Measurements from ENCODE around the gene PRKAA2. TPM values are rescaled to one million over a fixed set of nuclear protein-coding genes. Genes with fewer than 3 reads are reported as not detected.
A peak's percentile ranks its signal among the peaks of the same experiment; 100 is the strongest.

The PRKAA2 gene
- polyA plus RNA-seq, 1 donor = 5.3 TPM

GRCh38 chr1:56631901-56632300 lies 13.2 kb upstream of the PRKAA2 start:
- no peaks in the 10 kb centered on the region for H3K9me3 ChIP-seq (ENCODE audit: control insufficient read depth, low read depth, low read length)
- H3K27me3 ChIP-seq (ENCODE audit: control insufficient read depth, insufficient read depth, low read length) = peaks cover 2% of the 10 kb centered on the region
- WGBS (ENCODE audit: insufficient coverage, low lambda C conversion rate) = 86% methylated on average over 1 of the region's 2 CpGs
- no peaks in the 10 kb centered on the region for H3K4me1 ChIP-seq (ENCODE audit: control insufficient read depth, insufficient read depth, low read length)
- no peak overlapping the region for H3K27ac ChIP-seq (ENCODE audit: low read length)
- H3K36me3 ChIP-seq (ENCODE audit: control insufficient read depth, insufficient read depth, low read length) = no peaks in the 10 kb centered on the region
- no peak overlapping the region for H3K4me3 ChIP-seq (ENCODE audit: low read length)
- DNase-seq = no peak

GRCh38 chr1:56634981-56635380 lies 10.1 kb upstream of the PRKAA2 start:
- Histone ChIP-seq H3K36me3 (ENCODE audit: control insufficient read depth, insufficient read depth, low read length) (no peaks in the 10 kb centered on the region), H3K9me3 (ENCODE audit: control insufficient read depth, low read depth, low read length) (no peaks in the 10 kb centered on the region), H3K4me3 (ENCODE audit: low read length) (no peak overlapping the region), H3K27me3 (ENCODE audit: control insufficient read depth, insufficient read depth, low read length) (no peaks in the 10 kb centered on the region), H3K27ac (ENCODE audit: low read length) (no peak overlapping the region), H3K4me1 (ENCODE audit: control insufficient read depth, insufficient read depth, low read length) (no peaks in the 10 kb centered on the region)
- WGBS (ENCODE audit: insufficient coverage, low lambda C conversion rate) = 100% methylated on average over 1 of the region's 3 CpGs
- DNase-seq = no peak

GRCh38 chr1:56638248-56638647 lies 6.9 kb upstream of the PRKAA2 start:
- no peak overlapping the region for H3K27ac ChIP-seq (ENCODE audit: low read length)
- no peaks in the 10 kb centered on the region for H3K36me3 ChIP-seq (ENCODE audit: control insufficient read depth, insufficient read depth, low read length)
- WGBS (ENCODE audit: insufficient coverage, low lambda C conversion rate) = 83% methylated on average over 1 of the region's 1 CpG
- H3K9me3 ChIP-seq (ENCODE audit: control insufficient read depth, low read depth, low read length) = no peaks in the 10 kb centered on the region
- no peak for DNase-seq
- no peak overlapping the region for H3K4me3 ChIP-seq (ENCODE audit: low read length)
- no peaks in the 10 kb centered on the region for H3K27me3 ChIP-seq (ENCODE audit: control insufficient read depth, insufficient read depth, low read length)
- no peaks in the 10 kb centered on the region for H3K4me1 ChIP-seq (ENCODE audit: control insufficient read depth, insufficient read depth, low read length)

GRCh38 chr1:56639211-56639610 lies 5.9 kb upstream of the PRKAA2 start:
- no peaks in the 10 kb centered on the region for H3K36me3 ChIP-seq (ENCODE audit: control insufficient read depth, insufficient read depth, low read length)
- no peaks in the 10 kb centered on the region for H3K27me3 ChIP-seq (ENCODE audit: control insufficient read depth, insufficient read depth, low read length)
- H3K9me3 ChIP-seq (ENCODE audit: control insufficient read depth, low read depth, low read length) = no peaks in the 10 kb centered on the region
- peaks cover 4% of the 10 kb centered on the region for H3K4me1 ChIP-seq (ENCODE audit: control insufficient read depth, insufficient read depth, low read length)
- no peak overlapping the region for H3K4me3 ChIP-seq (ENCODE audit: low read length)
- 29% methylated on average over 1 of the region's 2 CpGs for WGBS (ENCODE audit: insufficient coverage, low lambda C conversion rate)
- DNase-seq = no peak
- no peak overlapping the region for H3K27ac ChIP-seq (ENCODE audit: low read length)

- Histone ChIP-seq H3K9me3 (ENCODE audit: control insufficient read depth, low read depth, low read length) (no peaks in the 10 kb centered on the region), H3K4me3 (ENCODE audit: low read length) (no peak overlapping the region), H3K4me1 (ENCODE audit: control insufficient read depth, insufficient read depth, low read length) (peaks cover 6% of the 10 kb centered on the region), H3K36me3 (ENCODE audit: control insufficient read depth, insufficient read depth, low read length) (no peaks in the 10 kb centered on the region), H3K27me3 (ENCODE audit: control insufficient read depth, insufficient read depth, low read length) (no peaks in the 10 kb centered on the region), H3K27ac (ENCODE audit: low read length) (no peak overlapping the region)
- peak in 1 of 2 donors; percentile 4 for DNase-seq
Observed at GRCh38 chr1:56643661-56644060, 1.5 kb upstream of the PRKAA2 start.

GRCh38 chr1:56644064-56644918 lies 823 bp upstream of the PRKAA2 start:
- H3K9me3 ChIP-seq (ENCODE audit: control insufficient read depth, low read depth, low read length) = no peaks in the 10 kb centered on the region
- peak; percentile 9 to 53 for DNase-seq
- peak overlapping the region; percentile 67 for H3K4me3 ChIP-seq (ENCODE audit: low read length)
- no peaks in the 10 kb centered on the region for H3K36me3 ChIP-seq (ENCODE audit: control insufficient read depth, insufficient read depth, low read length)
- WGBS (ENCODE audit: insufficient coverage, low lambda C conversion rate) = 7% methylated on average over 5 of the region's 23 CpGs
- no peaks in the 10 kb centered on the region for H3K27me3 ChIP-seq (ENCODE audit: control insufficient read depth, insufficient read depth, low read length)
- H3K27ac ChIP-seq (ENCODE audit: low read length) = peak overlapping the region; percentile 49
- peaks cover 6% of the 10 kb centered on the region for H3K4me1 ChIP-seq (ENCODE audit: control insufficient read depth, insufficient read depth, low read length)

- DNase-seq = peak in 1 of 2 donors; percentile 29
- no peaks in the 10 kb centered on the region for H3K9me3 ChIP-seq (ENCODE audit: control insufficient read depth, low read depth, low read length)
- H3K27ac ChIP-seq (ENCODE audit: low read length) = no peak overlapping the region
- peak overlapping the region; percentile 70 for H3K4me3 ChIP-seq (ENCODE audit: low read length)
- WGBS (ENCODE audit: insufficient coverage, low lambda C conversion rate) = no CpG with 5 or more reads among the region's 18 CpGs
- no peaks in the 10 kb centered on the region for H3K36me3 ChIP-seq (ENCODE audit: control insufficient read depth, insufficient read depth, low read length)
- no peaks in the 10 kb centered on the region for H3K27me3 ChIP-seq (ENCODE audit: control insufficient read depth, insufficient read depth, low read length)
- peaks cover 6% of the 10 kb centered on the region for H3K4me1 ChIP-seq (ENCODE audit: control insufficient read depth, insufficient read depth, low read length)
Observed at GRCh38 chr1:56645677-56646305, 677 bp downstream of the PRKAA2 start.

- no peak overlapping the region for H3K4me3 ChIP-seq (ENCODE audit: low read length)
- H3K9me3 ChIP-seq (ENCODE audit: control insufficient read depth, low read depth, low read length) = no peaks in the 10 kb centered on the region
- DNase-seq = no peak
- H3K36me3 ChIP-seq (ENCODE audit: control insufficient read depth, insufficient read depth, low read length) = no peaks in the 10 kb centered on the region
- H3K27ac ChIP-seq (ENCODE audit: low read length) = no peak overlapping the region
- no peaks in the 10 kb centered on the region for H3K27me3 ChIP-seq (ENCODE audit: control insufficient read depth, insufficient read depth, low read length)
- peaks cover 6% of the 10 kb centered on the region for H3K4me1 ChIP-seq (ENCODE audit: control insufficient read depth, insufficient read depth, low read length)
- 76% methylated on average over 3 of the region's 3 CpGs for WGBS (ENCODE audit: insufficient coverage, low lambda C conversion rate)
Observed at GRCh38 chr1:56646611-56647010, 1.5 kb downstream of the PRKAA2 start.

GRCh38 chr1:56647106-56647505 lies 2.0 kb downstream of the PRKAA2 start:
- H3K27me3 ChIP-seq (ENCODE audit: control insufficient read depth, insufficient read depth, low read length) = no peaks in the 10 kb centered on the region

GRCh38 chr1:56648546-56648945 lies 3.4 kb downstream of the PRKAA2 start:
- DNase-seq = no peak
- Histone ChIP-seq H3K4me1 (ENCODE audit: control insufficient read depth, insufficient read depth, low read length) (peaks cover 6% of the 10 kb centered on the region), H3K27me3 (ENCODE audit: control insufficient read depth, insufficient read depth, low read length) (no peaks in the 10 kb centered on the region), H3K4me3 (ENCODE audit: low read length) (no peak overlapping the region), H3K9me3 (ENCODE audit: control insufficient read depth, low read depth, low read length) (no peaks in the 10 kb centered on the region), H3K27ac (ENCODE audit: low read length) (no peak overlapping the region), H3K36me3 (ENCODE audit: control insufficient read depth, insufficient read depth, low read length) (no peaks in the 10 kb centered on the region)
- WGBS (ENCODE audit: insufficient coverage, low lambda C conversion rate) = 100% methylated on average over 1 of the region's 4 CpGs

More at GRCh38 chr1:56647106-56647505, 2.0 kb downstream of the PRKAA2 start:
- H3K27ac ChIP-seq (ENCODE audit: low read length) = no peak overlapping the region
- no peak overlapping the region for H3K4me3 ChIP-seq (ENCODE audit: low read length)
- H3K9me3 ChIP-seq (ENCODE audit: control insufficient read depth, low read depth, low read length) = no peaks in the 10 kb centered on the region
- DNase-seq = no peak
- no peaks in the 10 kb centered on the region for H3K36me3 ChIP-seq (ENCODE audit: control insufficient read depth, insufficient read depth, low read length)
- peaks cover 6% of the 10 kb centered on the region for H3K4me1 ChIP-seq (ENCODE audit: control insufficient read depth, insufficient read depth, low read length)
- 100% methylated on average over 1 of the region's 1 CpG for WGBS (ENCODE audit: insufficient coverage, low lambda C conversion rate)

Data from large intestine (tissue), 3 donors.